Embryonic facial prominence (tissue), 1 donor: ENCODE data around the gene POTEI.
"Not testable (repeated sequence)": the region's sequence is repeated elsewhere in the genome, so short reads cannot be mapped to it uniquely, and the experiment has no call there.

ENCODE experiments used
- DNase-seq: peaks from one replicate; pipeline ENCODE4 v3.0.0-alpha.2; 2016; ENCODE audit errors: extremely low spot score

The POTEI gene

DNA sequence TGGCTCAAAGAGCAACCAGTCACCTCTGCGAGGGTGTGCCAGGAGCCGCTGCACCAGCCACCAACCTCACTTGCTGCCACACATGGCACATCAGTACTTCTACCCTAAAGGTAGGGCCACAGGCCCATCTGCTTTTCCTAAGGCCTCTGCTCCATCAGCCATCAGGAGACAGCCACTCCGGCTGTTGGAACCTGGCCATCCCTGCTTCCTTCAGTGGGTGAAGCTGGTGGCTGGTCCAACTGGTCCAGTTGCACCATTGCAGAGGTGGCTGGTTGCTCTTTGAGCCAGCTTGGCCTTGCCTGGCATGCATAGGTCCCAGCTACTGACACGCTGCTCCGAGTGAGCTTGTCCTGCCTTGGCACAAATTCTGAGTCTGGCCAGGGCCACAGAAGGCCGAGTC is 53.7 kb downstream of the POTEI start:
- not testable (repeated sequence) for DNase-seq

DNA sequence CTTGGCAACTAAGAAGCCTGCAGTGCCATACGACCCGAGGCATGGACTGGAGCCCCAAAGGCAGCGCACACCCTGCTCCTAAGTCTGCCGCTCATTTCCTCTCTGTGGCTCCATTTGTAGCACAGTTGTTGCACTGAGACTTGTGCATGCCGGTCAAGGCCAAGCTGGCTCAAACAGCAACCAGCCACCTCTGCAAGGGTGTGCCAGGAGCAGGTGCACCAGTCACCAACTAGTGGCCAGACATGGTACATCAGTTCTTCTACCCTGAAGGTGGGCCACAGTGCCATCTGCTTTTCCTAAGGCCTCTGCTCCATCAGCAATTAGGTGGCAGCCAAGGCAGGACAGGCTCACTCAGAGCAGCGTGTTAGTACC is 54.4 kb downstream of the POTEI start:
- not testable (repeated sequence) for DNase-seq

DNA sequence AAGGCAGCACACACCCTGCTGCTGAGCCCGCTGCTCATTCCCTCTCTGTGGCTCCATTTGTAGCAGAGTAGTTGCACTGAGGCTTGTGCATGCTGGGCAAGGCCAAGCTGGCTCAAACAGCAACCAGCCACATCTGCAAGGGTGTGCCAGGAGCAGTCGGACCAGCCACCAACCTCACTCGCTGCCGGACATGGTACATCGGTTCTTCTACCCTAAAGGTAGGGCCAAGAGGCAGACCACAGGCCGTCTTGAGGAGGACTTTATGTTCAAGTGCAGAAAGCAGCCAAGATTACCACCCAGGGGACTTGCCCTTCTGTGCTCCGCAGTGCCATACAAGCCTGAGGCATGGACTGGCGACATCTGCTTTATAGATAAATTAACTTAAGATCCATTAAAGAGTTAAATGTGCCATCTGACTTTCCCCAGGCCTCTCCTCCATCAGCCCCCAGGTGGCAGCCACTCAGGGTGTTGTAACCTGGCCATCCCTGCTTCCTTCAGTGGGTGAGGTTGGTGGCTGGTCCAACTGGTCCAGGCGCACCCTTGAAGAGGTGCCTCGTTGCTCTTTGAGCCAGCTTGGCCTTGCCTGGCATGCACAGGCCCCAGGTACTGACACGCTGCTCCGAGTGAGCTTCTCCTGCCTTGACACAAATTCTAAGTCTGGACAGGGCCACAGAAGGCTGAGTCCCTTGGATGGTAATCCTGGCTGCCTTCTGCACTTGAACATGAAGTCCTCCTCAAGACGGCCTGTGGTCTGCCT is 55.0 kb downstream of the POTEI start:
- DNase-seq = not testable (repeated sequence)

DNA sequence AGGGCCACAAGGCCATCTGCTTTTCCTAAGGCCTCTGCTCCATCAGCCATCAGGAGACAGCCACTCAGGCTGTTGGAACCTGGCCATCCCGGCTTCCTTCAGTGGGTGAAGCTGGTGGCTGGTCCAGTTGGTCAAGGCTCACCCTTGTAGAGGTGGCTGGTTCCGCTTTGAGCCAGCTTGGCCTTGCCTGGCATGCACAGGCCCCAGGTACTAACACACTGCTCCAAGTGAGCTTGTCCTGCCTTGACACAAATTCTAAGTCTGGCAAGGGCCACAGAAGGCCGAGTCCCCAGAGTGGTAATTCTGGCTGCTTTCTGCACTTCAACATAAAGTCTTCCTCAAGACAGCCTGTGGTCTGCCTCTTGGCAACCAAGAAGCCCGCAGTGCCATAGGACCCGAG is 56.2 kb downstream of the POTEI start:
- not testable (repeated sequence) for DNase-seq

DNA sequence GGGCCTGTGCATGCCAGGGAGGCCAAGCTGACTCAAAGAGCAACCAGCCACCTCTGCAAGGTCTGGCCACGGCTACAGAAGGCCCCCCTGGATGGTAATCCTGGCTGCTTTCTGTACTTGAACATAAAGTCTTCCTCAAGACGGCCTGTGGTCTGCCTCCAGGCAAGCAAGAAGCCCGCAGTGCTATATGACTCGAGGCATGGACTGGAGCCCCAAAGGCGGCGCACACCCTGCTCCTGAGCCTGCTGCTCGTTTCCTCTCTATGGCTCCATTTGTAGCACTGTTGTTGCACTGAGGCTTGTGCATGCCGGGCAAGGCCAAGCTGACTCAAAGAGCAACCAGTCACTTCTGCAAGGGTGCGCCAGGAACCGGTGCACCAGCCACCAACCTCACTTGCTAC is 57.3 kb downstream of the POTEI start:
- not testable (repeated sequence) for DNase-seq

DNA sequence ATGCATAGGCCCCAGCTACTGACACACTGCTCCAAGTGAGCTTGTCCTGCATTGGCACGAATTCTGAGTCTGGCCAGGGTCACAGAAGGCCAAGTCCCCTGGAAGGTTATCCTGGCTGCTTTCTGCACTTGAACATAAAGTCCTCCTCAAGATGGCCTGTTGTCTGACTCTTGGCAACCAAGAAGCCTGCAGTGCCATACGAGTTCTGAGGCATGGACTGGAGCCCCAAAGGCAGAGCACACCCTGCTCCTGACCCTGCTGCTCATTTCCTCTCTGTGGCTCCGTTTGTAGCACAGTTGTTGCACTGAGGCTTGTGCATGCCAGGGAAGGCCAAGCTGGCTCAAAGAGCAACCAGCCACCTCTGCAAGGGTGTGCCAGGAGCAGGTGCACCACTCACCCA is 57.9 kb downstream of the POTEI start:
- not testable (repeated sequence) for DNase-seq

DNA sequence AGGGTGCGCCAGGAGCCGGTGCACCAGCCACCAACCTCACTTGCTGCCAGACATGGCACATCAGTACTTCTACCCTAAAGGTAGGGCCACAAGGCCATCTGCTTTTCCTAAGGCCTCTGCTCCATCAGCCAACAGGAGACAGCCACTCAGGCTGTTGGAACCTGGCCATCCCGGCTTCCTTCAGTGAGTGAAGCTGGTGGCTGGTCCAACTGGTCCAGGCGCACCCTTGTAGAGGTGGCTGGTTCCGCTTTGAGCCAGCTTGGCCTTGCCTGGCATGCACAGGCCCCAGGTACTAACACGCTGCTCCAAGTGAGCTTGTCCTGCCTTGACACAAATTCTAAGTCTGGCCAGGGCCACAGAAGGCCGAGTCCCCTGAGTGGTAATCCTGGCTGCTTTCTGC is 58.8 kb downstream of the POTEI start:
- not testable (repeated sequence) for DNase-seq

DNA sequence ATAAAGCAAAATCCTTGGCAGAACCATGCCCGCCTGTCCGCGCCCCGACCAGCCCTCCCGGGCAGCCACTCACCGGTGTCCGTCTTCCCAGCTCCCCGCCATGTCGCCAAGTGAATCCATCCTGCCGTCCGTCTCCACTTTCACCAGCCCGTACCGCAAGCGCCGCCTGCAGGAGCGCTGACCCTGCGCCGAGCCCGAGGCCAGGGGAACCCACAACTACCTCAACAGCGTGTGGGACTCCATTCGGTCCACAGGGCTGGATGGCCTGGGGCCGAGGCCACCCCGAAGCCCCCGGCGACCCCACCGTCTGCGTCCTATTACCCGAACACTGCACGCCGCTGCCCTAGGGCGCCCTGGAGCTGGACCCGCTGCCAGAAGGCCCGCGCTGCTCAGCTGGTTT is 81.5 kb downstream of the POTEI start:
- DNase-seq = not testable (repeated sequence)

DNA sequence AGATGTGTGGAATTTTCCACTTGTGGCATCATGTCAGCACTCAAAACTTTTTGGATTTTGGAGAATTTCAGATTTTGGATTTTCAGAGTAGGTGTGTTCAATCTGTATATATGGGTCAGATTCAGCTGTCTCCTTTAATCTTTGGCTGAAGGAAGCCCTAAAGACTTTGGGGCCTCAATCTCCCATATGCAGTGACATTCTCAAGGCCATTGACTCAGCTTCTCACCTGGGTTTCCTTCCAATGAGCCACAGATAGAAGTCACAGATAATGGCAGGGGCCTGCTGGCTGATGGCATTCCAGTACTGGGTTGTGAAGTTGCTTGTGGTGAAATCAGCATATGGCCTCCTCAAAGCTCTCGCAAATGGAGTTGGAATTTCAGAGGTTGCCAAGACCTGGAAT is 90.3 kb downstream of the POTEI start:
- not testable (repeated sequence) for DNase-seq

DNA sequence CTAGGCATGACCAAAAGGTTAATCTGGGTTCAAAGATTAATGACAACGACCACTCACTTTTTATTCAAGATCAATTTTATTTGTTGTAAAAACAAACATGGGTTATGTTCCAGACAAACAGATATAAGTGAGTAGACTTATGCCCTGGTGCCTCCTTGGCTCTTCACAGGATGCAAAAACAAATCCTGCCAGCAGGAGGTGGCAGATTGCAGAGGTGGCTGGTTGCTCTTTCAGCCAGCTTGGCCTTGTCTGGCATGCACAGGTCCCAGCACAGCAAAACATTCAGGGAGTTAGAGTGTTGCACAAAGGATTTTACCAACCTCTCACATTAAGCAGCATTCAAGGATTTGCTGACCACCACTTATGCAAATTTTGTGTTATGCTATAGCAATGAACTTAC is 92.4 kb downstream of the POTEI start:
- not testable (repeated sequence) for DNase-seq
